ENCODE data around the gene USP43.

GRCh38 chr17:9648521-9649110 lies 3.3 kb downstream of the USP43 start:
- TF ChIP-seq CTCF (IDR thresholded peaks at IDR 0.05 in 4 of 5, conservative IDR thresholded peaks at IDR 0.05 in 1 of 5) (no peak), POLR2A (IDR thresholded peaks at IDR 0.05) (no peak)
